Measurements from ENCODE around the gene GNA15. TPM values are rescaled to one million over a fixed set of nuclear protein-coding genes. Genes with fewer than 3 reads are reported as not detected.

GNA15 gene
- polyA plus RNA-seq, 3 donors: 38.7 to 45.0 (median 41.3) TPM

GRCh38 chr19:3121821-3122511 is 13.9 kb upstream of the GNA15 start:
- Histone ChIP-seq H3K4me3 (replicated peaks in 1 of 3; ENCODE audit: low read depth in 2 of 3, low read length in 3 of 3) (no peak overlapping the region), H3K79me2 (ENCODE audit: insufficient read depth, low read length) (no peaks in the 10 kb centered on the region), H3K4me2 (replicated peaks; ENCODE audit: extremely low read depth, low read length, poor library complexity, severe bottlenecking) (no peak overlapping the region), H3K27me3 (ENCODE audit: control insufficient read depth in 2 of 2, insufficient read depth in 2 of 2, low read length in 2 of 2) (no peaks in the 10 kb centered on the region), H3K9me3 (replicated peaks in 1 of 2; ENCODE audit: control insufficient read depth in 1 of 2, insufficient read depth in 1 of 2, low read length in 2 of 2) (no peaks in the 10 kb centered on the region), H2AFZ (ENCODE audit: insufficient read depth, low read depth, low read length, poor library complexity, severe bottlenecking) (no peak overlapping the region), H3K4me1 (ENCODE audit: control insufficient read depth in 1 of 2, insufficient read depth in 2 of 2, low read length in 2 of 2) (peaks cover 18 to 22% of the 10 kb centered on the region in 2 donors), H3K9ac (ENCODE audit: insufficient read depth, low read length, poor library complexity, severe bottlenecking) (no peak overlapping the region), H4K20me1 (ENCODE audit: insufficient read depth, low read length) (no peaks in the 10 kb centered on the region), H3K36me3 (replicated peaks in 1 of 2; ENCODE audit: control insufficient read depth in 1 of 2, insufficient read depth in 2 of 2, low read length in 2 of 2) (no peaks in the 10 kb centered on the region), H3K27ac (ENCODE audit: low read depth in 1 of 2, low read length in 2 of 2) (no peak overlapping the region)
- Mint-ChIP-seq H3K27me3 (ENCODE audit: low read depth in 3 of 3) (peaks cover 0 to 3% (median 2%) of the 10 kb centered on the region in 3 donors), H3K9me3 (no peaks in the 10 kb centered on the region), H3K36me3 (peaks cover 0 to 7% of the 10 kb centered on the region in 2 donors), H3K27ac (no peak overlapping the region), H3K4me3 (no peak overlapping the region), H3K4me1 (peaks cover 15% of the 10 kb centered on the region)
- intact Hi-C loops (cut with micrococcal nuclease): no loop called here
- TF ChIP-seq, protein P1, sequence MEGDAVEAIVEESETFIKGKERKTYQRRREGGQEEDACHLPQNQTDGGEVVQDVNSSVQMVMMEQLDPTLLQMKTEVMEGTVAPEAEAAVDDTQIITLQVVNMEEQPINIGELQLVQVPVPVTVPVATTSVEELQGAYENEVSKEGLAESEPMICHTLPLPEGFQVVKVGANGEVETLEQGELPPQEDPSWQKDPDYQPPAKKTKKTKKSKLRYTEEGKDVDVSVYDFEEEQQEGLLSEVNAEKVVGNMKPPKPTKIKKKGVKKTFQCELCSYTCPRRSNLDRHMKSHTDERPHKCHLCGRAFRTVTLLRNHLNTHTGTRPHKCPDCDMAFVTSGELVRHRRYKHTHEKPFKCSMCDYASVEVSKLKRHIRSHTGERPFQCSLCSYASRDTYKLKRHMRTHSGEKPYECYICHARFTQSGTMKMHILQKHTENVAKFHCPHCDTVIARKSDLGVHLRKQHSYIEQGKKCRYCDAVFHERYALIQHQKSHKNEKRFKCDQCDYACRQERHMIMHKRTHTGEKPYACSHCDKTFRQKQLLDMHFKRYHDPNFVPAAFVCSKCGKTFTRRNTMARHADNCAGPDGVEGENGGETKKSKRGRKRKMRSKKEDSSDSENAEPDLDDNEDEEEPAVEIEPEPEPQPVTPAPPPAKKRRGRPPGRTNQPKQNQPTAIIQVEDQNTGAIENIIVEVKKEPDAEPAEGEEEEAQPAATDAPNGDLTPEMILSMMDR (IDR thresholded peaks at IDR 0.05): no peak
- no peak for DNase-seq
- 97% methylated on average over 36 of the region's 40 CpGs for WGBS (ENCODE audit: insufficient coverage)

DNA sequence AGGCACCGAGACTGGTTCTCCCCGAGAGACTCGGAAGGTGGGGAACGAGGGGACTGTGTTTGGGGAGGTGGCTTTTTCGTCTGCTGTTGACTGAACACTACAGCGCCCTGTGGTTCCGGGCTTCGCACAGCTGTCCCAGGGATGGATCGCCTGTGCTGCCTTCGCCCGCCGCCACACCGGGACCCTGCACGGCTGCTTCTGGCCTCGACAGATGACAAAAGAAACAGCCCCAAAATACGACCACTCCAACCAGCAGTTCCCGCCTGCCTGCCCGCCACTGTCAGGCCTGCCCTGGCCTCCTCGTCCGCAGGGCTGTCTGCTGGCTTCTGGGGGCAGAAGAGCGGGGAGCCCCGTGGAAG is 13.3 kb upstream of the GNA15 start:
- H2AFZ ChIP-seq (ENCODE audit: insufficient read depth, low read depth, low read length, poor library complexity, severe bottlenecking): no peak overlapping the region
- H3K79me2 ChIP-seq (ENCODE audit: insufficient read depth, low read length): no peaks in the 10 kb centered on the region
- peaks cover 0 to 3% (median 2%) of the 10 kb centered on the region in 3 donors for H3K27me3 Mint-ChIP-seq (ENCODE audit: low read depth in 3 of 3)
- H3K4me3 ChIP-seq (replicated peaks in 1 of 3; ENCODE audit: low read depth in 2 of 3, low read length in 3 of 3): no peak overlapping the region
- H3K4me1 Mint-ChIP-seq: peaks cover 15% of the 10 kb centered on the region
- H3K27ac ChIP-seq (ENCODE audit: low read depth in 1 of 2, low read length in 2 of 2): no peak overlapping the region
- H3K9me3 ChIP-seq (replicated peaks in 1 of 2; ENCODE audit: control insufficient read depth in 1 of 2, insufficient read depth in 1 of 2, low read length in 2 of 2): no peaks in the 10 kb centered on the region
- no peaks in the 10 kb centered on the region for H3K27me3 ChIP-seq (ENCODE audit: control insufficient read depth in 2 of 2, insufficient read depth in 2 of 2, low read length in 2 of 2)
- no peaks in the 10 kb centered on the region for H3K9me3 Mint-ChIP-seq
- H3K4me1 ChIP-seq (ENCODE audit: control insufficient read depth in 1 of 2, insufficient read depth in 2 of 2, low read length in 2 of 2): peaks cover 18 to 22% of the 10 kb centered on the region in 2 donors
- no peak for DNase-seq
- no peak overlapping the region for H3K4me3 Mint-ChIP-seq
- H3K36me3 ChIP-seq (replicated peaks in 1 of 2; ENCODE audit: control insufficient read depth in 1 of 2, insufficient read depth in 2 of 2, low read length in 2 of 2): no peaks in the 10 kb centered on the region
- H3K9ac ChIP-seq (ENCODE audit: insufficient read depth, low read length, poor library complexity, severe bottlenecking): no peak overlapping the region
- H4K20me1 ChIP-seq (ENCODE audit: insufficient read depth, low read length): no peaks in the 10 kb centered on the region
- H3K36me3 Mint-ChIP-seq: peaks cover 0 to 7% of the 10 kb centered on the region in 2 donors
- H3K4me2 ChIP-seq (replicated peaks; ENCODE audit: extremely low read depth, low read length, poor library complexity, severe bottlenecking): no peak overlapping the region
- intact Hi-C loops (cut with micrococcal nuclease): no loop called here
- TF ChIP-seq, protein P1 (IDR thresholded peaks at IDR 0.05): no peak
- H3K27ac Mint-ChIP-seq: no peak overlapping the region
- WGBS (ENCODE audit: insufficient coverage): 94% methylated on average over 17 of the region's 22 CpGs
